HepG2 (cell line): ENCODE results near the gene TAF6. TPM values are rescaled to one million over a fixed set of nuclear protein-coding genes. Genes with fewer than 3 reads are reported as not detected.
A peak's percentile ranks its signal among the peaks of the same experiment; 100 is the strongest.

Experiments used
- BRCA1 ChIP-seq: sonication (generic); formaldehyde crosslinking; IDR thresholded peaks from 2 replicates; pipeline ENCODE4 v1.4.0; 2020; ENCODE audit warnings: missing genetic modification reagents
- BRD4 ChIP-seq: sonication (generic); formaldehyde crosslinking; IDR thresholded peaks from 2 replicates; pipeline ENCODE4 v1.4.0; 2020; ENCODE audit warnings: missing genetic modification reagents
- CCDC6 ChIP-seq: sonication (generic); formaldehyde crosslinking; IDR thresholded peaks from 2 replicates; pipeline ENCODE4 v1.8.1; 2022; ENCODE audit warnings: mild to moderate bottlenecking, missing genetic modification reagents, moderate library complexity
- CHCHD3 ChIP-seq: sonication (generic); formaldehyde crosslinking; IDR thresholded peaks from 2 replicates; pipeline ENCODE4 v1.8.0; 2022; ENCODE audit warnings: mild to moderate bottlenecking, missing genetic modification reagents, moderate library complexity
- ESRRA ChIP-seq: sonication (generic); formaldehyde crosslinking; IDR thresholded peaks from 2 replicates; pipeline ENCODE4 v1.5.1; 2020; ENCODE audit warnings: mild to moderate bottlenecking, low read depth, missing genetic modification reagents
- IKZF4 ChIP-seq: sonication (generic); formaldehyde crosslinking; IDR thresholded peaks from 2 replicates; pipeline ENCODE4 v1.5.1; 2020; ENCODE audit warnings: borderline replicate concordance, mild to moderate bottlenecking, low read depth, missing genetic modification reagents; ENCODE audit errors: not compliant biosample characterization
- KDM3A ChIP-seq: IDR thresholded peaks from 2 replicates; pipeline ENCODE4 v1.6.1; 2018; ENCODE audit warnings: low read depth, missing compliant biosample characterization
- KDM6A ChIP-seq: IDR thresholded peaks from 2 replicates; pipeline ENCODE4 v1.6.1; 2016; ENCODE audit warnings: low read depth
- MTA3 ChIP-seq: sonication (generic); formaldehyde crosslinking; IDR thresholded peaks from 2 replicates; pipeline ENCODE4 v1.4.0; 2020; ENCODE audit warnings: missing genetic modification reagents
- MXI1 ChIP-seq: IDR thresholded peaks from 3 replicates; pipeline ENCODE4 v1.6.1; 2012; ENCODE audit warnings: low read depth, low read length, inconsistent platforms, borderline replicate concordance
- NCOR1 ChIP-seq: fragments of 200-600 bp; sonication (generic); IDR thresholded peaks from 2 replicates; pipeline ENCODE4 v1.7.0; 2017; ENCODE audit warnings: antibody characterized with exemption, low read length, borderline replicate concordance
- NFKBIZ ChIP-seq: IDR thresholded peaks from 2 replicates; pipeline ENCODE4 v1.6.1; 2018; ENCODE audit warnings: missing genetic modification reagents, missing compliant biosample characterization
- NR2C2 ChIP-seq: sonication (generic); formaldehyde crosslinking; IDR thresholded peaks from 2 replicates; pipeline ENCODE4 v1.4.0; 2020; ENCODE audit warnings: missing genetic modification reagents, mild to moderate bottlenecking, moderate library complexity, borderline replicate concordance
- PRMT3 ChIP-seq: sonication (generic); formaldehyde crosslinking; IDR thresholded peaks from 2 replicates; pipeline ENCODE4 v1.8.1; 2022; ENCODE audit warnings: low read depth, mild to moderate bottlenecking, moderate library complexity, missing genetic modification reagents, borderline replicate concordance
- TAF15 ChIP-seq: fragments of 200-400 bp; formaldehyde crosslinking; IDR thresholded peaks from one replicate; pipeline ENCODE4 v1.6.1; 2018; ENCODE audit warnings: mild to moderate bottlenecking, low read depth, low read length; ENCODE audit not compliant: poor library complexity, severe bottlenecking
- XRCC5 ChIP-seq: fragments of 200-400 bp; formaldehyde crosslinking; optimal IDR thresholded peaks from 2 replicates; pipeline ENCODE3; 2017; ENCODE audit warnings: mild to moderate bottlenecking, low read length
- ZNF790 ChIP-seq: sonication (generic); formaldehyde crosslinking; IDR thresholded peaks from 2 replicates; pipeline ENCODE4 v1.8.0; 2022; ENCODE audit warnings: missing genetic modification reagents, mild to moderate bottlenecking, borderline replicate concordance
- ZNF883 ChIP-seq: sonication (generic); formaldehyde crosslinking; IDR thresholded peaks from 2 replicates; pipeline ENCODE4 v1.5.1; 2020; ENCODE audit warnings: mild to moderate bottlenecking, missing genetic modification reagents; ENCODE audit errors: not compliant biosample characterization
- ZSCAN21 ChIP-seq: sonication (generic); formaldehyde crosslinking; IDR thresholded peaks from 2 replicates; pipeline ENCODE4 v1.8.0; 2022; ENCODE audit warnings: mild to moderate bottlenecking, missing genetic modification reagents, moderate library complexity, borderline replicate concordance
- polyA plus RNA-seq, 8 experiments: library from polyadenylated mRNA; depleted of rRNA in 3 of 8; stranded (reverse) in 7 of 8; unstranded in 1 of 8; fragments of >200 nt; fragmentation: Illumina TruSeq in 4 of 8; extraction: Trizol in 4 of 8; gene quantifications; 2 replicates each; pipeline versions ENCODE4 v1.2.1 to v1.2.3, GENCODE V29; 2011 to 2016; ENCODE audit warnings: low read depth in 4 of 8, missing spikeins in 1 of 8, mixed read lengths in 1 of 8; ENCODE audit not compliant: insufficient read depth in 1 of 8
- total RNA-seq, 5 experiments: library from RNA; depleted of rRNA; stranded (reverse); fragments of >200 nt; fragmentation: Illumina TruSeq; extraction: Trizol; gene quantifications; 2 replicates each; pipeline ENCODE4 v1.2.3, GENCODE V29; 2016; ENCODE audit warnings: low read depth in 1 of 5
- TF ChIP-seq, protein P1 (sequence below): sonication (generic); formaldehyde crosslinking; IDR thresholded peaks from 2 replicates; pipeline ENCODE4 v1.9.0; 2021; ENCODE audit warnings: missing genetic modification reagents, borderline replicate concordance
- TF ChIP-seq, protein P2 (sequence below): sonication (generic); formaldehyde crosslinking; IDR thresholded peaks from 2 replicates; pipeline ENCODE4 v1.4.0; 2020; ENCODE audit warnings: low read depth, mild to moderate bottlenecking, missing genetic modification reagents
- TF ChIP-seq, protein P3 (sequence below): sonication (generic); formaldehyde crosslinking; IDR thresholded peaks from 2 replicates; pipeline ENCODE4 v1.5.1; 2020; ENCODE audit warnings: mild to moderate bottlenecking, missing genetic modification reagents, borderline replicate concordance

TAF6 gene
- total and polyA plus RNA-seq, 2 of the 13 experiments (the other 11 are each of a cell fraction or from before 2014, with no cell fraction given): 12.9 to 18.8 TPM

DNA sequence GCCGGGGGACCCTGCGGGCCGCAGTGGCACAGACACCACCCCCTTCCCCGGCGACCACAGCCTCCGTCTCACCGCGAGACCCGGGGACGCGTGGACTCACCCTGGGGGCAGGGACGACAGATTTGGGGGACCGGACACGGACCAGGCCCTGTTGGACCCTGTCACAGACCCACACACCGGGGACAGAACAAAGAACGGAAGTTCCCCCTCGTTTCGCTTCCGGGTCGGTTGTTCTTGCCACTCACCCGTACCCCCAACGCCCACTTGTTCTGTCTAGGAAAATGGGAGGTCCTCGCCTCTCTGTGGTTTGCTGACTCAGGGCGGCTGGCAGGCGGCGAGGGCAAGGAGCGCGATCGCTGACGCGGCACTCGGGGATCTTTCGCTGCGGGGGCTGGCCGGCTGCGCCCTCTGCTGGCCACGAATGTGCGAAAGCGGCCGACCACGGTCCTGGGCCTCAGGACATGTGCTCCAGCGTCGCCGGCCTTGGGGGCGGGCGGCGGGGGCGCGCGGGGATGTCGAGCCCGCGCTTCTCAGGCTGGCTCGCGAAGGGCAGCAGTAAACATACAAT lies 37.5 kb downstream of the TAF6 start, which contains the start of gene ZNF3 (continued):
- TF ChIP-seq, protein P1, sequence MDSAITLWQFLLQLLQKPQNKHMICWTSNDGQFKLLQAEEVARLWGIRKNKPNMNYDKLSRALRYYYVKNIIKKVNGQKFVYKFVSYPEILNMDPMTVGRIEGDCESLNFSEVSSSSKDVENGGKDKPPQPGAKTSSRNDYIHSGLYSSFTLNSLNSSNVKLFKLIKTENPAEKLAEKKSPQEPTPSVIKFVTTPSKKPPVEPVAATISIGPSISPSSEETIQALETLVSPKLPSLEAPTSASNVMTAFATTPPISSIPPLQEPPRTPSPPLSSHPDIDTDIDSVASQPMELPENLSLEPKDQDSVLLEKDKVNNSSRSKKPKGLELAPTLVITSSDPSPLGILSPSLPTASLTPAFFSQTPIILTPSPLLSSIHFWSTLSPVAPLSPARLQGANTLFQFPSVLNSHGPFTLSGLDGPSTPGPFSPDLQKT: no peak
- no peak for TF ChIP-seq CHCHD3
- TF ChIP-seq BRCA1 (CRISPR knock-in tag): no peak; the same call in 1 of the 2 replicates
- peak; percentile 100 for TF ChIP-seq KDM3A (CRISPR knock-in tag)
- peak; percentile 83 for TF ChIP-seq NFKBIZ (CRISPR knock-in tag)
- peak; percentile 91; the same call in 1 of the 2 replicates for TF ChIP-seq PRMT3
- 0 out of 2 replicates have a peak, but pooled peaks have one; percentile 38 for TF ChIP-seq ZNF790
- TF ChIP-seq TAF15: peak; percentile 96
- TF ChIP-seq CCDC6 (CRISPR knock-in tag): peak; percentile 96; the same call in 1 of the 2 replicates
- TF ChIP-seq NR2C2 (CRISPR knock-in tag): peak; percentile 99
- TF ChIP-seq ZSCAN21 (CRISPR knock-in tag): peak; percentile 85
- TF ChIP-seq ESRRA (CRISPR knock-in tag): peak; percentile 82
- TF ChIP-seq BRD4 (CRISPR knock-in tag): peak; percentile 66
- TF ChIP-seq, protein P2, sequence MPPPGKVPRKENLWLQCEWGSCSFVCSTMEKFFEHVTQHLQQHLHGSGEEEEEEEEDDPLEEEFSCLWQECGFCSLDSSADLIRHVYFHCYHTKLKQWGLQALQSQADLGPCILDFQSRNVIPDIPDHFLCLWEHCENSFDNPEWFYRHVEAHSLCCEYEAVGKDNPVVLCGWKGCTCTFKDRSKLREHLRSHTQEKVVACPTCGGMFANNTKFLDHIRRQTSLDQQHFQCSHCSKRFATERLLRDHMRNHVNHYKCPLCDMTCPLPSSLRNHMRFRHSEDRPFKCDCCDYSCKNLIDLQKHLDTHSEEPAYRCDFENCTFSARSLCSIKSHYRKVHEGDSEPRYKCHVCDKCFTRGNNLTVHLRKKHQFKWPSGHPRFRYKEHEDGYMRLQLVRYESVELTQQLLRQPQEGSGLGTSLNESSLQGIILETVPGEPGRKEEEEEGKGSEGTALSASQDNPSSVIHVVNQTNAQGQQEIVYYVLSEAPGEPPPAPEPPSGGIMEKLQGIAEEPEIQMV: 0 out of 2 replicates have a peak, but pooled peaks have one; percentile 54
- peak; percentile 96 for TF ChIP-seq XRCC5
- TF ChIP-seq NCOR1: peak; percentile 45; the same call in 1 of the 2 replicates
- TF ChIP-seq MTA3 (CRISPR knock-in tag): no peak
- TF ChIP-seq KDM6A (CRISPR knock-in tag): no peak
- peak; percentile 85 for TF ChIP-seq ZNF883 (CRISPR knock-in tag)
- no peak for TF ChIP-seq IKZF4 (CRISPR knock-in tag)
- TF ChIP-seq MXI1: peak; percentile 96; the same call in 2 of the 3 replicates
- TF ChIP-seq, protein P3, sequence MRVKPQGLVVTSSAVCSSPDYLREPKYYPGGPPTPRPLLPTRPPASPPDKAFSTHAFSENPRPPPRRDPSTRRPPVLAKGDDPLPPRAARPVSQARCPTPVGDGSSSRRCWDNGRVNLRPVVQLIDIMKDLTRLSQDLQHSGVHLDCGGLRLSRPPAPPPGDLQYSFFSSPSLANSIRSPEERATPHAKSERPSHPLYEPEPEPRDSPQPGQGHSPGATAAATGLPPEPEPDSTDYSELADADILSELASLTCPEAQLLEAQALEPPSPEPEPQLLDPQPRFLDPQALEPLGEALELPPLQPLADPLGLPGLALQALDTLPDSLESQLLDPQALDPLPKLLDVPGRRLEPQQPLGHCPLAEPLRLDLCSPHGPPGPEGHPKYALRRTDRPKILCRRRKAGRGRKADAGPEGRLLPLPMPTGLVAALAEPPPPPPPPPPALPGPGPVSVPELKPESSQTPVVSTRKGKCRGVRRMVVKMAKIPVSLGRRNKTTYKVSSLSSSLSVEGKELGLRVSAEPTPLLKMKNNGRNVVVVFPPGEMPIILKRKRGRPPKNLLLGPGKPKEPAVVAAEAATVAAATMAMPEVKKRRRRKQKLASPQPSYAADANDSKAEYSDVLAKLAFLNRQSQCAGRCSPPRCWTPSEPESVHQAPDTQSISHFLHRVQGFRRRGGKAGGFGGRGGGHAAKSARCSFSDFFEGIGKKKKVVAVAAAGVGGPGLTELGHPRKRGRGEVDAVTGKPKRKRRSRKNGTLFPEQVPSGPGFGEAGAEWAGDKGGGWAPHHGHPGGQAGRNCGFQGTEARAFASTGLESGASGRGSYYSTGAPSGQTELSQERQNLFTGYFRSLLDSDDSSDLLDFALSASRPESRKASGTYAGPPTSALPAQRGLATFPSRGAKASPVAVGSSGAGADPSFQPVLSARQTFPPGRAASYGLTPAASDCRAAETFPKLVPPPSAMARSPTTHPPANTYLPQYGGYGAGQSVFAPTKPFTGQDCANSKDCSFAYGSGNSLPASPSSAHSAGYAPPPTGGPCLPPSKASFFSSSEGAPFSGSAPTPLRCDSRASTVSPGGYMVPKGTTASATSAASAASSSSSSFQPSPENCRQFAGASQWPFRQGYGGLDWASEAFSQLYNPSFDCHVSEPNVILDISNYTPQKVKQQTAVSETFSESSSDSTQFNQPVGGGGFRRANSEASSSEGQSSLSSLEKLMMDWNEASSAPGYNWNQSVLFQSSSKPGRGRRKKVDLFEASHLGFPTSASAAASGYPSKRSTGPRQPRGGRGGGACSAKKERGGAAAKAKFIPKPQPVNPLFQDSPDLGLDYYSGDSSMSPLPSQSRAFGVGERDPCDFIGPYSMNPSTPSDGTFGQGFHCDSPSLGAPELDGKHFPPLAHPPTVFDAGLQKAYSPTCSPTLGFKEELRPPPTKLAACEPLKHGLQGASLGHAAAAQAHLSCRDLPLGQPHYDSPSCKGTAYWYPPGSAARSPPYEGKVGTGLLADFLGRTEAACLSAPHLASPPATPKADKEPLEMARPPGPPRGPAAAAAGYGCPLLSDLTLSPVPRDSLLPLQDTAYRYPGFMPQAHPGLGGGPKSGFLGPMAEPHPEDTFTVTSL (CRISPR knock-in tag): peak; percentile 59; the same call in 1 of the 2 replicates
